ENCODE measurements around the gene ARMC3.

DNA sequence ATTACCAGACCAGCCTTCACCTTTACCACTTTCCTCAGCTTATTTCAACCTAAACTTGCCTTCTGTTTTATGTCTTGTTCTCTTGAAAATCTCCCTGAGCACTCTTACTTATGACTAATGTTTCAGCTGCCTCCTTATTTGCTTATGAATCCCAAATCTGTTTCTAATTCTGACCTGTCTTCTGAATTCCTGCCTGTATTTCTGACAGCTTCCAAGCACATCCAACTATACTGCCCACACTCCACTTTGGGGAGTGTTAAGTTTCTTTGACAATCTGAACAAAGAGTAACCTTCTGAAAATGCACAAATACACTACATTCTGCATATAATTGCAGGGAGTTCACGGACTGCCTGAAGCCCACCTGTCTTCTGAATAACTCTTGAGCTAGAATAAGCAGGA, 48.7 kb downstream of the ARMC3 start:
- TF ChIP-seq POLR2AphosphoS5 (IDR thresholded peaks at IDR 0.05; ENCODE audit: low read depth, low read length) (no peak), TAF1 (IDR thresholded peaks at IDR 0.05; ENCODE audit: low read depth, low read length) (no peak), POLR2A (IDR thresholded peaks at IDR 0.05; ENCODE audit: low read depth, low read length) (no peak)
